SHP77 treated with DMSO at 0.1 percent for 48 hours (cell line): ENCODE measurements around the gene TSKU.

Experiments used
- DNase-seq: peaks from one replicate; lab custom pipeline; 2025; lab: John Stamatoyannopoulos, UW

Gene TSKU

GRCh38 chr11:76770642-76771445 lies 12.3 kb upstream of the TSKU start:
- no peak for DNase-seq

GRCh38 chr11:76771446-76772099 lies 11.6 kb upstream of the TSKU start:
- no peak for DNase-seq

DNA sequence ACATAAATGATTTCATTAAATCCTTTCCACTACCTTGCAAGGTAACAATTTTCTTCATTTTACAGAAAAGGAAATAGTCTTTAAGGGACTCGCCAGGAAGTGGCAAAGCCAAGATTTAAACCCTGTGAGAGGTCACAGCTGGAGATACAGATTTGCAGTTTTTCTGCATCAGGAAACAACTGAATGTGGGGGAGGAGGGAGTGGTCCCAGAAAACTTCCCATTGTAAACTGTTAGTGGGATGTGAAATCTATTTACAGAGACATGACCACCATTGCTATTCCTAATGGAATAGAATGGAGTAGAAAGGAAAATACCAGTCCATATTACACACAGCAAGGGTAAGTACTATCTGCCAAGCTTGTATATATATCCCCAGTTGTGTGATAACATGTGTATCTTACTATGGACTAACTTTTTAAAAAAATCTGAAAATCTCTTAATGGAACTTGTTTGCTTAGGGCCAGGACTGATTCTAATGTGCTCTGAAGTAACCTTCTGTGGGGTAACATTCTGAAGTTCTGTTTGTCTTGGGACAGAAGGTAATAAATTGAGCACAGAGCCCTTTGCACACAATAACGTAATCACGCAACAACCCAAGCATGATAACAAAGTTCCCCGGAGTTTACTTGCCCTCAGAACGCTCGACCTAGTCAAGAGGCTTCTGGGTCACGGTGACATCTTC lies 10.9 kb upstream of the TSKU start:
- no peak for DNase-seq

- DNase-seq: no peak
These were observed 10.4 kb upstream of the TSKU start for GRCh38 chr11:76772783-76773106.

DNA sequence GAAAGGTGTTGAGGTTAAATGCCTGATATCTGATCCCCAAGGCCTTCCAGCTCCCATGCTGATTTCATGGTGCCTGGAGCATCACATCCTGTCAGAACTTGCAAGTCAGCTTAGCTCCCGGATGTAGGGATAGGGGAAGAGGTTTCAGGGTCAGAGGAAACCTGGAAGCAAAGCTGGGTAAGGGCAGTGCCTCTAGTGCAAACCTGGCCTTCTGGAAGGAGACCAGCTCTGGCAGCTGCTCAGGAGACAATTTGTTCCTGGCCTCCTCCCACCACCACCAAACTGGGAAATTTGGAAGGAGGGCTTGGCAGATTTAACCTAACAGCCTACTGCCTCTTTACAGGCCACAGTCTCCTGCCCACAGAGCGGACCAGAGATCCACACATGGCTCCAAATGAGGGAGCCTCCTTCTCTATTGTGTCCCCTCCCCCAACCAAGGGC lies 9.2 kb upstream of the TSKU start:
- DNase-seq: no peak

- no peak for DNase-seq
These were observed 6.7 kb upstream of the TSKU start for GRCh38 chr11:76776472-76776871.

DNA sequence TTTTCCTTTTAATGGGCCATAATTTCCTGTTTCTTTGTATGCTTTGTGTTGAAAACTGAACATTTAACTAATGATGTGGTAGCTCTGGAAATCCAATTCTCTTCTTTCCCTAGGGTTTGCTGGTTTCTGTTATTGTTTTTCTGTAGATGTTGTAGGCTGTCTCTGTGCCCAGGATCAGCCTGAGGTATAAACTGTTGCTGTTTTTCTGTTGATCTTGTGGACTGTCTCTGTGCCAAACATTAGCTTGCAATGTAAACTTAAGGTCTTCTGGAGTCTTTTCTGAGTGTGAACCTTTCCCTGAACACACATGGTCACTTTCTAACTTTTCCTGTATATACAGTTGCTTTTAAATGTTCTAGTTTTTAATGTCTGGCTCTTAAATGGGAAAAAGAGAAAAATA lies 5.9 kb upstream of the TSKU start:
- no peak for DNase-seq

DNA sequence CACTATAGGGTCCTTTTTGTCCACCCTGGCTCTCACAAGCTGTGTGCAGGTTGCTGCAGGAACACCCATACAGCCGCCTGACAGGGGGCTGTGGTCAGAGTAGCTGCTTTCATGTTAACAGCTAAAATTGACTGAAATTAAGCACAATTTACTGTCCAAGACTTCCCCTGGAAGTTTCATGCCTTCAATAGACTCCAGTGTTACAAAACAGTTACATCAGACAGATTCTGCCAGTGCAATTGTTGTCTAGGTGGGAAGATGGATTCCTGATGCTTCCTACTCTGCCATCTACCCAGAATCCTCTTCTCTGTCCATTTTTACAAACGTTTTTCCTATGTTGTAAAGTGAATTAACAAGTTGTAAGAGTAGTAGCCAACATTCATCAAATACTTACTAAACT lies 5.3 kb upstream of the TSKU start:
- DNase-seq: no peak

DNA sequence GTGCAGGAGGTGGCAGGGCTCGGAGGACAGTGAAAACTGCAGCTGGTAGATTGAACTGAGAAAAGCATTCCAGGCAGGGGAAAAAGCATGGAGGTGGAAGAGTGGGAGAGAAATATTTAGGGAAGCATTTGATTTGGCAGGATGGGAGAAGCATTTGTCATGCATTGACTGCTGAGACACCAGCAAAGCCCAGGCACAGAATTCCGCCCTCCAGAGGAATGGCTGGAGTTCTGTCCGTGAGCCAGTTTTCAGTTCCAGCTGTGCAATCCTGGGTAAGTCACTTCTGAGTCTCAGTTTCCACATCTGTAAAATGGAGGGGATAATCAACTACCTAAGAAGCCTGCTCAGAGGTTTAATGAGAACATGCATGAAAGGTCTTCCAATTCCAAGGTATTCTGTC lies 4.3 kb upstream of the TSKU start:
- DNase-seq: no peak

GRCh38 chr11:76781046-76781801 lies 1.9 kb upstream of the TSKU start:
- no peak for DNase-seq

- DNase-seq: no peak
These were observed 1.2 kb upstream of the TSKU start for GRCh38 chr11:76781807-76782530.

- peak; percentile 93 for DNase-seq
These were observed 444 bp upstream of the TSKU start for GRCh38 chr11:76782531-76783293.

- no peak for DNase-seq
These were observed 999 bp downstream of the TSKU start for GRCh38 chr11:76783896-76784813.

DNA sequence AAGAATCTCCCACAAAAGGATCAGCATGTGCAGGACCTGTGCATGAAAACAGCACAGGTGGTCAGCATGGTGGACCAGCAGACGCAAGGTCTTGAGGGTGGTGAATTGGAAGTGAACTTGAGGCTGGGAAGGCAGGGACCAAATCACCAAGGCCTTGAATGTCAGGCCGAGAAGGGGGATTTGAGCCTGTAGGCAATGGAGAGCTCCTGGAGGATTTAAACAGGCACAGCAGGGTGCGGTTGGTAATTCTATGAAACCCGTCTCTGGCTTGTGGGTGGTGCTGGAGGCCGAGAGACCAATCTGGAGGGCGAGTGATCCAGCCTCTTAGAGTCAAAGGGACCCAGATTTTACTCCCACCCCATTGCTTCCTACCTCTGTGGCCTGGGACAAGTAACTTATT lies 2.4 kb downstream of the TSKU start:
- DNase-seq: no peak

DNA sequence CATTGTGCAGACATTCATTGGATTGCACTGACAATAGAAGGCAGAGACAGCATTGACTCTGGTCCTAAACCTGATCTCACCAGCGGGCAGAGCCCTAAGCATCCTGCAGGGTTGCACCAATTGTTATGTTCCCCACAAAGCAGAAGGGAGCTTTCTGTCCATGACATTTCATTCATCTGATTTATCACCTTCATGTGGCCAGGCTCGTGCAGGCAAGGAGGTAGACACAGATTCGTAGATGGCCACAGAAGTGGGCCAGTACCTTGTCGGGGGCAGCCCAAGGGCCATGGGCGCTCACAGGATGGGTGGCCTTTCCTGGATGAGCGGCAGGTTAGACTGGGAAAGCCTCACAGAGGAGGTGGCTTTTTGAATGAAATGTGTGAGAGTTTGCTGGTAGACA lies 2.9 kb downstream of the TSKU start:
- no peak for DNase-seq

DNA sequence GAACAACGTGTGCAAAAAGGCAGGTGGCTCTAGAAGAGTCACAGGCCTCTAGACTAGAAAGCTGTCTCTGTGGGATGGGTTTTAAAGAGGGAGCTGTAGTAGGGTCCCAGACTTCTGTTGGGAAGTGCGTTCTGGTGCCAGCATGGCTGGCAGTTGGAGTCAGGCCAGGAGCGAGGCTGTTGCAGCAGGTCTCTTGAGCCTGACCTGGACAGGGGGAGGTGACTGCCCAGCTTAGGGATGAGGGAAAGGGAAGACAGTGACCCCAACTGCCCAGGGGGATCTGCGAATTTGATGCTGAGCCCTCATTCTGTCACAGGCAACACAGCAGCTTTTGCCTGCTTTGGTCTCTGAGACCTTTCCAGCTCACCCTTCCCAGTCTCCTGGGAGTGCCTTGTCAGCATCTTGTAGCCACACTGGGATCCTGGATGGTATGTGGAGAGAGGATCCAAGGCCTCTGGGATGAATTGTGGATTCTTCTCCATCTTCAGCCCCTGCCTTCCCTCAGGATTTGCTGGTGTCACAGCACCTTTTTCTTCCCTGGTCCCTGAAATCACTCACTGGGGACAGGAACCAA lies 3.4 kb downstream of the TSKU start:
- no peak for DNase-seq

GRCh38 chr11:76787271-76787670 lies 4.1 kb downstream of the TSKU start:
- DNase-seq: no peak

DNA sequence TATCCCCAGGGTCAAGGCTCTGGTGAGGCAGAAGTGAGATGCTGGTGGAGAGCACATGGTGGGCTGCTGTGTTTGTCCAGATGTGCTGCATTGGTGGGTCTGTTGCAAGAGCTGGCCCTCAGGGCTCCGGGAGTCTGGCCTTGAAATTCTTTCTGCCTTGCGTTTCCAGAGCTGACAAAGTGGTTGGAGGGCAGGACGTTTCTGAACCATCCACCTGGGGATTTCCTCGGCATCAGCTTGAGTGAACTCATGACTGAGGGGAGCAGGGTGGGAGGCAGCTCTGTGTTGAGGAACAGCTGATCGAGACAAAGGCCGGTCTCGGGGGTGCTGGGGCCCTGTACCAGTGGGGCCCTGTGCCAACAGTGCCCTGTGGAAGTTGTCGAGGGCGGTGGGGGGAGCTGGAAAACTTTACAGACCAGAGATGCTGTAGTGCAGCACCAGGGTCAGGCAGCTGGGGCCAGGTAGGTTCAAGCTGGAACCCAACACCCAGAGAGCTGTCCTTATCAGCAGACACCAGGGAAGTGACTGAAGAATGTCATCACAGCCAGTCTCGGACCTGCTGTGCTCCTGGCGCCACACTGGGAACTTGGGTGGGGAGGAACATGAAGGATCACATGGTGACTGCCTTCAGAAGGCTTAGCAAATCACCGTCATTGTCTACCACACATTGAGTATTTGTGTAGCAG lies 4.9 kb downstream of the TSKU start:
- DNase-seq: no peak
